K562 (cell line): ENCODE data around the gene CDK1.

Experiments
- ETV5 ChIP-seq: sonication (generic); formaldehyde crosslinking; IDR thresholded peaks from 2 replicates; pipeline ENCODE4 v1.4.0; 2020; ENCODE audit warnings: low read depth, mild to moderate bottlenecking, missing genetic modification reagents
- KLF6 ChIP-seq: fragments of 250-450 bp; sonication (Bioruptor Pico); IDR thresholded peaks from 2 replicates; pipeline ENCODE4 v1.4.0; 2020; ENCODE audit warnings: mild to moderate bottlenecking, moderate library complexity, borderline replicate concordance
- REST ChIP-seq, 2 experiments: fragments of 450-650 bp; formaldehyde crosslinking in 1 of 2; IDR thresholded peaks; 2 replicates each; pipeline versions ENCODE4 v1.4.0 to v1.6.1; 2014 to 2020; ENCODE audit warnings: mild to moderate bottlenecking in 2 of 2, borderline replicate concordance in 1 of 2, low read depth in 1 of 2
- STAT6 ChIP-seq: sonication (generic); formaldehyde crosslinking; IDR thresholded peaks from 2 replicates; pipeline ENCODE4 v1.8.1; 2023; ENCODE audit warnings: mild to moderate bottlenecking, missing genetic modification reagents
- ZBTB33 ChIP-seq: sonication (generic); formaldehyde crosslinking; IDR thresholded peaks from 2 replicates; pipeline ENCODE4 v1.8.1; 2023; ENCODE audit warnings: mild to moderate bottlenecking, missing genetic modification reagents
- TF ChIP-seq, protein P1 (sequence below): fragments of 200-600 bp; sonication (generic); IDR thresholded peaks from one replicate; pipeline ENCODE4 v1.6.1; 2012; ENCODE audit warnings: mild to moderate bottlenecking, low read depth, low read length, inconsistent platforms

- no peak for TF ChIP-seq ZBTB33 (CRISPR knock-in tag)
- TF ChIP-seq STAT6 (CRISPR knock-in tag) = no peak
- TF ChIP-seq, protein P1, sequence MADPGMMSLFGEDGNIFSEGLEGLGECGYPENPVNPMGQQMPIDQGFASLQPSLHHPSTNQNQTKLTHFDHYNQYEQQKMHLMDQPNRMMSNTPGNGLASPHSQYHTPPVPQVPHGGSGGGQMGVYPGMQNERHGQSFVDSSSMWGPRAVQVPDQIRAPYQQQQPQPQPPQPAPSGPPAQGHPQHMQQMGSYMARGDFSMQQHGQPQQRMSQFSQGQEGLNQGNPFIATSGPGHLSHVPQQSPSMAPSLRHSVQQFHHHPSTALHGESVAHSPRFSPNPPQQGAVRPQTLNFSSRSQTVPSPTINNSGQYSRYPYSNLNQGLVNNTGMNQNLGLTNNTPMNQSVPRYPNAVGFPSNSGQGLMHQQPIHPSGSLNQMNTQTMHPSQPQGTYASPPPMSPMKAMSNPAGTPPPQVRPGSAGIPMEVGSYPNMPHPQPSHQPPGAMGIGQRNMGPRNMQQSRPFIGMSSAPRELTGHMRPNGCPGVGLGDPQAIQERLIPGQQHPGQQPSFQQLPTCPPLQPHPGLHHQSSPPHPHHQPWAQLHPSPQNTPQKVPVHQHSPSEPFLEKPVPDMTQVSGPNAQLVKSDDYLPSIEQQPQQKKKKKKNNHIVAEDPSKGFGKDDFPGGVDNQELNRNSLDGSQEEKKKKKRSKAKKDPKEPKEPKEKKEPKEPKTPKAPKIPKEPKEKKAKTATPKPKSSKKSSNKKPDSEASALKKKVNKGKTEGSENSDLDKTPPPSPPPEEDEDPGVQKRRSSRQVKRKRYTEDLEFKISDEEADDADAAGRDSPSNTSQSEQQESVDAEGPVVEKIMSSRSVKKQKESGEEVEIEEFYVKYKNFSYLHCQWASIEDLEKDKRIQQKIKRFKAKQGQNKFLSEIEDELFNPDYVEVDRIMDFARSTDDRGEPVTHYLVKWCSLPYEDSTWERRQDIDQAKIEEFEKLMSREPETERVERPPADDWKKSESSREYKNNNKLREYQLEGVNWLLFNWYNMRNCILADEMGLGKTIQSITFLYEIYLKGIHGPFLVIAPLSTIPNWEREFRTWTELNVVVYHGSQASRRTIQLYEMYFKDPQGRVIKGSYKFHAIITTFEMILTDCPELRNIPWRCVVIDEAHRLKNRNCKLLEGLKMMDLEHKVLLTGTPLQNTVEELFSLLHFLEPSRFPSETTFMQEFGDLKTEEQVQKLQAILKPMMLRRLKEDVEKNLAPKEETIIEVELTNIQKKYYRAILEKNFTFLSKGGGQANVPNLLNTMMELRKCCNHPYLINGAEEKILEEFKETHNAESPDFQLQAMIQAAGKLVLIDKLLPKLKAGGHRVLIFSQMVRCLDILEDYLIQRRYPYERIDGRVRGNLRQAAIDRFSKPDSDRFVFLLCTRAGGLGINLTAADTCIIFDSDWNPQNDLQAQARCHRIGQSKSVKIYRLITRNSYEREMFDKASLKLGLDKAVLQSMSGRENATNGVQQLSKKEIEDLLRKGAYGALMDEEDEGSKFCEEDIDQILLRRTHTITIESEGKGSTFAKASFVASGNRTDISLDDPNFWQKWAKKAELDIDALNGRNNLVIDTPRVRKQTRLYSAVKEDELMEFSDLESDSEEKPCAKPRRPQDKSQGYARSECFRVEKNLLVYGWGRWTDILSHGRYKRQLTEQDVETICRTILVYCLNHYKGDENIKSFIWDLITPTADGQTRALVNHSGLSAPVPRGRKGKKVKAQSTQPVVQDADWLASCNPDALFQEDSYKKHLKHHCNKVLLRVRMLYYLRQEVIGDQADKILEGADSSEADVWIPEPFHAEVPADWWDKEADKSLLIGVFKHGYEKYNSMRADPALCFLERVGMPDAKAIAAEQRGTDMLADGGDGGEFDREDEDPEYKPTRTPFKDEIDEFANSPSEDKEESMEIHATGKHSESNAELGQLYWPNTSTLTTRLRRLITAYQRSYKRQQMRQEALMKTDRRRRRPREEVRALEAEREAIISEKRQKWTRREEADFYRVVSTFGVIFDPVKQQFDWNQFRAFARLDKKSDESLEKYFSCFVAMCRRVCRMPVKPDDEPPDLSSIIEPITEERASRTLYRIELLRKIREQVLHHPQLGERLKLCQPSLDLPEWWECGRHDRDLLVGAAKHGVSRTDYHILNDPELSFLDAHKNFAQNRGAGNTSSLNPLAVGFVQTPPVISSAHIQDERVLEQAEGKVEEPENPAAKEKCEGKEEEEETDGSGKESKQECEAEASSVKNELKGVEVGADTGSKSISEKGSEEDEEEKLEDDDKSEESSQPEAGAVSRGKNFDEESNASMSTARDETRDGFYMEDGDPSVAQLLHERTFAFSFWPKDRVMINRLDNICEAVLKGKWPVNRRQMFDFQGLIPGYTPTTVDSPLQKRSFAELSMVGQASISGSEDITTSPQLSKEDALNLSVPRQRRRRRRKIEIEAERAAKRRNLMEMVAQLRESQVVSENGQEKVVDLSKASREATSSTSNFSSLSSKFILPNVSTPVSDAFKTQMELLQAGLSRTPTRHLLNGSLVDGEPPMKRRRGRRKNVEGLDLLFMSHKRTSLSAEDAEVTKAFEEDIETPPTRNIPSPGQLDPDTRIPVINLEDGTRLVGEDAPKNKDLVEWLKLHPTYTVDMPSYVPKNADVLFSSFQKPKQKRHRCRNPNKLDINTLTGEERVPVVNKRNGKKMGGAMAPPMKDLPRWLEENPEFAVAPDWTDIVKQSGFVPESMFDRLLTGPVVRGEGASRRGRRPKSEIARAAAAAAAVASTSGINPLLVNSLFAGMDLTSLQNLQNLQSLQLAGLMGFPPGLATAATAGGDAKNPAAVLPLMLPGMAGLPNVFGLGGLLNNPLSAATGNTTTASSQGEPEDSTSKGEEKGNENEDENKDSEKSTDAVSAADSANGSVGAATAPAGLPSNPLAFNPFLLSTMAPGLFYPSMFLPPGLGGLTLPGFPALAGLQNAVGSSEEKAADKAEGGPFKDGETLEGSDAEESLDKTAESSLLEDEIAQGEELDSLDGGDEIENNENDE = no peak
- TF ChIP-seq KLF6 (CRISPR knock-in tag) = no peak
- no peak for TF ChIP-seq REST (IDR thresholded peaks at IDR 0.05; ENCODE audit: borderline replicate concordance)
- no peak for TF ChIP-seq REST (CRISPR knock-in tag; IDR thresholded peaks at IDR 0.05; ENCODE audit: low read depth)
- no peak for TF ChIP-seq ETV5 (CRISPR knock-in tag)
Observed at GRCh38 chr10:60803865-60804264, 25.6 kb downstream of the CDK1 start.
